HepG2 (cell line): Measurements from ENCODE around the gene HDAC5. TPM values are rescaled to one million over a fixed set of nuclear protein-coding genes. Genes with fewer than 3 reads are reported as not detected.

Experiments used
- ATF6 ChIP-seq: sonication (generic); formaldehyde crosslinking; conservative IDR thresholded peaks from 2 replicates; pipeline ENCODE4 v1.4.0; 2020; ENCODE audit warnings: missing genetic modification reagents
- CBX2 ChIP-seq, 2 experiments: fragments of 200-600 bp in 1 of 2; sonication (generic); formaldehyde crosslinking in 1 of 2; IDR thresholded peaks; 2 replicates each; pipeline versions ENCODE4 v1.7.0 to v1.8.1; 2018 to 2022; ENCODE audit warnings: low read depth in 2 of 2, low read length in 1 of 2, mild to moderate bottlenecking in 1 of 2, missing genetic modification reagents in 1 of 2
- FOXK2 ChIP-seq: fragments of 450-650 bp; IDR thresholded peaks from 2 replicates; pipeline ENCODE4 v1.6.1; 2016
- HBP1 ChIP-seq: IDR thresholded peaks from 2 replicates; pipeline ENCODE4 v1.6.1; 2016; ENCODE audit warnings: low read depth, control low read depth
- ISL2 ChIP-seq: sonication (generic); formaldehyde crosslinking; IDR thresholded peaks from 2 replicates; pipeline ENCODE4 v1.5.0; 2020; ENCODE audit warnings: missing genetic modification reagents
- MXD4 ChIP-seq: IDR thresholded peaks from 2 replicates; pipeline ENCODE4 v1.6.1; 2016; ENCODE audit warnings: mild to moderate bottlenecking, missing biosample characterization, missing genetic modification reagents
- SPEN ChIP-seq: sonication (generic); formaldehyde crosslinking; IDR thresholded peaks from 2 replicates; pipeline ENCODE4 v1.5.1; 2020; ENCODE audit warnings: low read depth, mild to moderate bottlenecking, missing genetic modification reagents
- TARDBP ChIP-seq: sonication (generic); formaldehyde crosslinking; IDR thresholded peaks from 2 replicates; pipeline ENCODE4 v1.8.0; 2022; ENCODE audit warnings: mild to moderate bottlenecking, missing genetic modification reagents
- THYN1 ChIP-seq: sonication (generic); formaldehyde crosslinking; IDR thresholded peaks from 2 replicates; pipeline ENCODE4 v1.8.1; 2023; ENCODE audit warnings: low read depth, mild to moderate bottlenecking, moderate library complexity, missing genetic modification reagents, borderline replicate concordance
- XRCC5 ChIP-seq: fragments of 200-400 bp; formaldehyde crosslinking; optimal IDR thresholded peaks from 2 replicates; pipeline ENCODE3; 2017; ENCODE audit warnings: mild to moderate bottlenecking, low read length
- ZNF431 ChIP-seq: sonication (generic); formaldehyde crosslinking; IDR thresholded peaks from 2 replicates; pipeline ENCODE4 v1.9.0; 2022; ENCODE audit warnings: missing genetic modification reagents, low read depth, mild to moderate bottlenecking, borderline replicate concordance
- ZNF503 ChIP-seq: sonication (generic); formaldehyde crosslinking; IDR thresholded peaks from 2 replicates; pipeline ENCODE4 v1.4.0; 2020; ENCODE audit warnings: missing genetic modification reagents
- ZNF572 ChIP-seq: sonication (generic); formaldehyde crosslinking; IDR thresholded peaks from 2 replicates; pipeline ENCODE4 v1.5.1; 2020; ENCODE audit warnings: mild to moderate bottlenecking, missing genetic modification reagents
- ZNF609 ChIP-seq: sonication (generic); formaldehyde crosslinking; IDR thresholded peaks from 2 replicates; pipeline ENCODE4 v1.4.0; 2020; ENCODE audit warnings: mild to moderate bottlenecking, missing genetic modification reagents, borderline replicate concordance
- ZNF639 ChIP-seq: conservative IDR thresholded peaks from 2 replicates; pipeline ENCODE4 v1.6.1; 2018; ENCODE audit warnings: missing genetic modification reagents
- ZNF749 ChIP-seq: sonication (generic); formaldehyde crosslinking; IDR thresholded peaks from 2 replicates; pipeline ENCODE4 v1.8.0; 2022; ENCODE audit warnings: mild to moderate bottlenecking, missing genetic modification reagents, moderate library complexity, borderline replicate concordance
- polyA plus RNA-seq, 8 experiments: library from polyadenylated mRNA; depleted of rRNA in 3 of 8; stranded (reverse) in 7 of 8; unstranded in 1 of 8; fragments of >200 nt; fragmentation: Illumina TruSeq in 4 of 8; extraction: Trizol in 4 of 8; gene quantifications; 2 replicates each; pipeline versions ENCODE4 v1.2.1 to v1.2.3, GENCODE V29; 2011 to 2016; ENCODE audit warnings: low read depth in 4 of 8, missing spikeins in 1 of 8, mixed read lengths in 1 of 8; ENCODE audit not compliant: insufficient read depth in 1 of 8
- total RNA-seq, 5 experiments: library from RNA; depleted of rRNA; stranded (reverse); fragments of >200 nt; fragmentation: Illumina TruSeq; extraction: Trizol; gene quantifications; 2 replicates each; pipeline ENCODE4 v1.2.3, GENCODE V29; 2016; ENCODE audit warnings: low read depth in 1 of 5

HDAC5 gene
- total and polyA plus RNA-seq, 2 of the 13 experiments (the other 11 are each of a cell fraction or from before 2014, with no cell fraction given): 46.4 to 85.4 TPM

GRCh38 chr17:44110823-44111633 lies 12.4 kb downstream of the HDAC5 start (continued):
- TF ChIP-seq FOXK2 (peak; percentile 26; the same call in 1 of the 2 replicates), ZNF572 (CRISPR knock-in tag) (peak; percentile 58; the same call in 1 of the 2 replicates), ZNF431 (CRISPR knock-in tag) (peak; percentile 95), ZNF749 (peak; percentile 93), XRCC5 (peak; percentile 95), TARDBP (peak; percentile 100), ISL2 (CRISPR knock-in tag) (no peak; the same call in none of the 2 replicates), HBP1 (CRISPR knock-in tag) (peak; percentile 36; the same call in 1 of the 2 replicates), ATF6 (CRISPR knock-in tag) (no peak; the same call in 1 of the 2 replicates), ZNF639 (CRISPR knock-in tag) (peak; percentile 61), ZNF609 (CRISPR knock-in tag) (peak; percentile 98), CBX2 (IDR thresholded peaks at IDR 0.05; ENCODE audit: low read depth, low read length) (no peak), CBX2 (CRISPR knock-in tag; IDR thresholded peaks at IDR 0.05; ENCODE audit: low read depth) (no peak), MXD4 (CRISPR knock-in tag) (peak; percentile 94), THYN1 (CRISPR knock-in tag) (no peak), SPEN (peak; percentile 98), ZNF503 (CRISPR knock-in tag) (peak; percentile 96)
